GM18907 (cell line): ENCODE measurements around the gene MTHFD2L.
"Not testable (repeated sequence)": the region's sequence is repeated elsewhere in the genome, so short reads cannot be mapped to it uniquely, and the experiment has no call there.

Experiments
- ATAC-seq: cut with Tn5 transposase; IDR thresholded peaks from one replicate; pipeline ENCODE4 v1.9.1; 2021; ENCODE audit warnings: mild to moderate bottlenecking, moderate library complexity; ENCODE audit not compliant: unreplicated experiment

Gene MTHFD2L

GRCh38 chr4:74181219-74181618 is 23.3 kb downstream of the MTHFD2L start:
- no peak for ATAC-seq

DNA sequence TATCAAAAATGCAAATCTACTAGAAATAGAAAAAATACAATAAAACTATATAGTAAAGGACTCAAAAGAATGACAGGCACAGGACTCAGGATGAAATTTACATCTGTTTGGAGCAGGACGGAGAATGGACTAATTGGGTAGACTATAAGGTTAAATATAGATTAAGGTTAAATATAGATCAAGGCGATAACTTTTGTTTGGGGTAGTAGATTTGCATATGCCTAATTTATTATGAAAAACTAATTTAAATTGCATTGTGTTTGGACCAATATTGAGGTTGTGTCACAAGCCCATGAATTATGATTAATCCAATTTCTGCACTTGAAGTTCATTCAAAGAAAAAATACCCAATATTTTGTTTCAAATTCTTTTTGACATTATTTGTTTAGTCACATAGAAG is 31.0 kb downstream of the MTHFD2L start:
- peak; percentile 16 for ATAC-seq

DNA sequence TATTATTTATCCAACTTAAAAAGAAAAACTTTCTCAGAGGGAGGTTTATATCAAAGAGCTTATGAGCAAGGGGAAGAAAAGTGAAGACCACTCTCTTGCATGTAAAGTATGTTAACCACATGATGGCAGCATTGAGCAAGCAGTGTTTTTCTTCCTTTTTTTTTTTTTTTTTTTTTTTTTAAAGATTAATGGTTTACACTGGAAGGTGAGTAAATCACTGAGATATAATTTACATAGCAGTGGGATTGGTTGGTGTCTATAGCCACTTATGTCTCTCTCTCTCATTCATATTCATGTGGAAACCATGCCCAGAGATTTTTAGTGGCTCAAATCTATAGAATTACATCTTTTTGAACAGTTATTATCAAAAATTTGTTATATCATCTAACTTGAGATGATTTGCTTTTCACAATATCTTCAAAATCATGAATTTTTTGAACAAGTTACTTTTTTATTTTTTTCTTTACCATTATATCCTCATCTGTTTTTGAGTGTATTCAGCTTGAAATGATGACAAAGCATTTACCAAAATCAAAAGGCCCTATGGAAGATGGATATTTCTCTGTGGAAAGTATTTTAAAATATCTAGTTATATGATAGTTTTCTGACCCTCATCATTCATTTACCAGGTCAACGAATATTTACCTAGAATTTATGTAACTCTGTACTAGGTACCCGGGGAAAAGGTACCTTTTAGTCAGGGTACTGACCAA is 31.6 kb downstream of the MTHFD2L start:
- ATAC-seq, result peak; percentile 57

GRCh38 chr4:74190332-74190731 is 32.4 kb downstream of the MTHFD2L start:
- ATAC-seq, result no peak

- ATAC-seq, result no peak
Measured at GRCh38 chr4:74190919-74191397, 33.0 kb downstream of the MTHFD2L start.

- no peak for ATAC-seq
Measured at GRCh38 chr4:74197080-74197479, 39.2 kb downstream of the MTHFD2L start.

DNA sequence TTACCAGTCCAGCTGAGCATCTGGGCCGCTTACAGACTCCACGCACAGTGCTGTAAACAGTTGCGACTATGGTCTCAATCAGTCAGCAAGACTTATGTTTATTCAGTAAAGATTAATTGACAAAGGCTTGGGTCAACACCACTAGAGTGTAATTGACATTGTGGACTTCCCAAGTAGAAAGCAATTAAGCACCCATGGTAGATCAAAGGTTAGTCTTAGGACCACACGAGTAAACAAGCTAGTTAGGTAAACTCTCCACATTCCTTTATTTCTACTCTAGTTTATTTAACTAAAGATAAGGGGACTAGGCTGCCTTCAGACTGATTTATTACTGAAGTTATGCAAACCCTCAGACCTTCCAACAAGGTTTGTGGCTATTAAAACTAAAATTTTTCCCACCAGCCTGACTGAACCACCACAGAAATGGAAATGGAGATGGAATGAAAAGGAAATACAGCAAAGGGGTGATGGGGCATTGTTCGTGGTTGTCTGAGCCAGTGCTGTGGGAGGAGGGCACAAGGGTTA is 44.2 kb downstream of the MTHFD2L start:
- ATAC-seq, result no peak

DNA sequence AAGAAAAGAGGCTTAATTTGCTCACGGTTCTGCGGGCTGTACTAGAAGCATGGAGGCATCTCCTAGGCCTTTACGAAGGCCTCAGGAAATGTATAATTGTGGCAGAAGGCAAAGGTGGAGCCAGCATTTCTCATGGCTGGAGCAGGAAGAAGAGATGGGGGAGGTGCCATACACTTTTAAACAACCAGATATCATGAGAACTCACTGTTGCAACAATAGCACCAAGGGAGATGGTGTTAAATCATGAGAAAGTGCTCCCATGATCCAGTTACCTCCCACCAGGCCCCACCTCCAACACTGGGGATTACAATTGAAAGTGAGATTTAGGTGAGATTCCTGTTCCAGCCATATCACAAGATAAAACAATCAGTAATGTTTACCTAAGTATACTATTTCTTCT is 45.5 kb downstream of the MTHFD2L start:
- no peak for ATAC-seq

GRCh38 chr4:74205046-74205445 is 47.1 kb downstream of the MTHFD2L start:
- no peak for ATAC-seq

GRCh38 chr4:74205559-74205958 is 47.6 kb downstream of the MTHFD2L start:
- ATAC-seq, result no peak

- ATAC-seq, result peak; percentile 82
Measured at GRCh38 chr4:74206088-74206825, 48.3 kb downstream of the MTHFD2L start.

DNA sequence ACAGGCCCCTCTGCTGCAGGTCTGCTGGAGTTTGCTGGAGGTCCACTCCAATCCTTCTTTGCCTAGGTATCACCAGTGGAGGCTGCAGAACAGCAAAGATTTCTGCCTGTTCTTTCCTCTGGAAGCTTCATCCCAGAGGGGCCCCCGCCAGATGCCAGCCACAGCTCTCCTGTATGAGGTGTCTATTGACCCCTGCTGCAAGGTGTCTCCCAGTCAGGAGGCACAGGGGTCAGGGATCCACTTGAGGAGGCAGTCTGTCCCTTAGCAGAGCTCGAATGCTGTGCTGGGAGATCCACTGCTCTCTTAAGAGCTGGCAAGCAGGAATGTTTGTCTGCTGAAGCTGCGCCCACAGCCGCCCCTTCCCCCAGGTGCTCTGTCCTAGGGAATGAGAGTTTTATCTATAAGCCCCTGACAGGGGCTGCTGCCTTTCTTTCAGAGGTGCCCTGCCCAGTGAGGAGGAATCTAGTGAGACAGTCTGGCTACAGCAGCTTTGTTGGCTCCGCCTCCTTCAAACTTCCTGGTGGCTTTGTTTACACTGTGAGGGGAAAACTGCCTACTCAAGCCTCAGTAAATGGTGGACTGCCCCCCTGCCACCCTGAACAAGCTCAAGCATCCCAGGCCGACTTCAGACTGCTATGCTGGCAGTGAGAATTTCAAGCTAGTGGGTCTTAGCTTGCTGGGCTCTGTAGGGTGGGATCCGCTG is 56.7 kb downstream of the MTHFD2L start:
- ATAC-seq, result not testable (repeated sequence)

DNA sequence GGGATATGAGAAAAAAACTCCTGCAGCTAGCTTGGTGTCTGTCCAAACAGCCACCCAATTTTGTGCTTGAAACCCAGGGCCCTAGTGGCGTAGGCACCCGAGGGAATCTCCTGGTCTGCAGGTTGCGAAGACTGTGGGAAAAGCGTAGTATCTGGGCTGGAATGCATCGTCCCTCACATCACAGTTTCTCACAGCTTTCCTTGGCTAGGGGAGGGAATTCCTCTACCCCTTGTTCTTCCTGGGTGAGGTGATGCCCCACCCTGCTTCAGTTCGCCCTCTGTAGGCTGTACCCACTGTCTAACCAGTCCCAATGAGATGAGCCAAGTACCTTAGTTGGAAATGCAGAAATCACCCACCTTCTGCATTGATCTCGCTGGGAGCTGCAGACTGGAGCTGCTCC is 57.3 kb downstream of the MTHFD2L start:
- not testable (repeated sequence) for ATAC-seq

- ATAC-seq, result no peak
Measured at GRCh38 chr4:74217365-74217764, 59.4 kb downstream of the MTHFD2L start.

DNA sequence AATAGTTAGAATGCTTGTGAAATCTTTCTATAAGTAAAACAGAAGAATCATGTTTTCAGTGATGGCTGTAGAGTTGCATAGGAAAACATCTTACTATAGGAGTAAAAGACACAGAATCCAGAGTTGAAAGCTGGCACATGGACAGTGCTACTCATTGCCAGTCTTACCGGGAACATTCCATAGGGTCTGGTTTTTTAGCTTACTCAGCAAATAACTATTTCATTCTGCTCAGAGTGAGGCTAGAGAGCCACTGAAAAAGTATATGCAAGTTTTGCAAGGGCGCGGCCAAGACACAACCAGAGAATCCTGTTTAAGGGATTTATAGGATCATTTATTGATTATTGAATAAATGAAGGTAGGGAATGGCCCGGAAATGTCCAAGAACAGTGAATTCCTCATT is 60.3 kb downstream of the MTHFD2L start:
- ATAC-seq, result no peak

GRCh38 chr4:74219240-74219639 is 61.3 kb downstream of the MTHFD2L start:
- ATAC-seq, result no peak

DNA sequence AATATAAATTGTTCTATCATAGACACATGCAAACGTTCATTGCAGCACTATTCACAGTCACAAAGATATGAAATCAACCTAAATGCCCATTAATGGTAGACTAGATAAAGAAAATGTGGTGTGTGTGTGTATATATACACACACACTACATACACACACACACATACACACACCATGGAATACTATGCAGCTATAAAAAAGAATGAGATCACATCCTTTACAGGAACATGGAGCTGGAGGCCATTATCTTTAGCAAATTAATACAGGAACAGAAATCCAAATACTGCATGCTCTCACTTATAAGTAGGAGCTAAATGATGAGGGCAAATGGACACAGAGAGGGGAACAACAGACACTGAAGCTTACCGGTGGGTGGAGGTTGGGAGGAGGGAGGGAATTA is 65.2 kb downstream of the MTHFD2L start:
- no peak for ATAC-seq

GRCh38 chr4:74223801-74224200 is 65.9 kb downstream of the MTHFD2L start:
- no peak for ATAC-seq

- peak; percentile 85 for ATAC-seq
Measured at GRCh38 chr4:74228691-74229640, 71.0 kb downstream of the MTHFD2L start.

DNA sequence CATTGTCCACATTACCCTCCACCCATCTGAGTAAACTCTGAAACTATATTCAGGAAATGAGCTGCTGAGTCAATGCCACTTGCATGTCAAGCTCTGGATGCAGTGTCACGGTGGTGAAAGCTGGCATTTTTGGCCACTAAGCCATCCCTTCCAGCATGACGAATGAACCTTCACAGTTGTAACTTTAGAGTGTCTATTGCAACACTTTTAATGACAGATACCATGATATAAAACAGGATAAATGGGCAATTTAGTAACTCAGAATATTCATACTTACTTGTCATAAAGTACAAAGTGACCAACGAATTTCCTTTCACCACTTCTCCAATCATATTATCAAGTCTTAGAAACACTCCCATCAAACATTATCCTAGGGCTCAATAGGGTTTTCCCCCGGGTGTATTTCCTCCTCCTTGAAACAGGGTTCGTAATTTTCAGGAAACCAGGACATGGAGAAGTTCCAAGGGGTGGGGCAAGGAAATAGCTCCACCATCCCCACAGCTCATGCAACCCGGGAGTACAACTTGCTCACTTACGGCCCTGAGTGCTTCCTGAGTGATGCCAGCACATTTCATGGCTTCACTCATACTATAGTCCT is 73.1 kb downstream of the MTHFD2L start:
- peak; percentile 70 for ATAC-seq
